Measurements from ENCODE around the gene WFDC9. TPM values are rescaled to one million over a fixed set of nuclear protein-coding genes. Genes with fewer than 3 reads are reported as not detected.
"Not testable (repeated sequence)": the region's sequence is repeated elsewhere in the genome, so short reads cannot be mapped to it uniquely, and the experiment has no call there.

WFDC9 gene
- polyA plus RNA-seq (ENCODE audit: insufficient read length) = not detected

DNA sequence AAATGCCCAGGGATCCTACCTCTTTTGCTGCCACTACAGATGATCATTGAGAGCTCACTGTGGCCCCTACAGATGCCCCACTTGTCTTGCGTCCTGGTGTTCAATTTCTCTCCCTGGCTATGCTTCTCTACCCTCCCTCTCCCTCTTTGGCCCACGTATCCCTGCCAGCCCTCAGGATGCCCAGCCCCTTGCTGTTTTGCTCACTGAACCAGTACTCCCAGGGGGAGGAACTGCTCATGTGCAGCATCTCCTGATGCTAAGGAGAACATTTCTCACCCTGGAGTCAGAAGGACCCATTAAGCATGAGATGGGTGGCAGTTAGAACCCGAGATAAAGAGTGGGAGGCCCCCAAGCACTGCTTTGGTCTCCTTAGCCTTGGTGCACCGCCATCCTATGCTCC, at the start of gene WFDC9:
Gene WFDC9, minus strand, starts transcription at position 101 of the 400 bp plus-strand sequence. CDS start 21,103 bp downstream, outside the sequence.
- DNase-seq = no peak

- DNase-seq = no peak
These were observed 48.6 kb upstream of the WFDC9 start for GRCh38 chr20:45679650-45680049.

- DNase-seq = no peak
These were observed 41.7 kb upstream of the WFDC9 start for GRCh38 chr20:45672765-45673164.

DNA sequence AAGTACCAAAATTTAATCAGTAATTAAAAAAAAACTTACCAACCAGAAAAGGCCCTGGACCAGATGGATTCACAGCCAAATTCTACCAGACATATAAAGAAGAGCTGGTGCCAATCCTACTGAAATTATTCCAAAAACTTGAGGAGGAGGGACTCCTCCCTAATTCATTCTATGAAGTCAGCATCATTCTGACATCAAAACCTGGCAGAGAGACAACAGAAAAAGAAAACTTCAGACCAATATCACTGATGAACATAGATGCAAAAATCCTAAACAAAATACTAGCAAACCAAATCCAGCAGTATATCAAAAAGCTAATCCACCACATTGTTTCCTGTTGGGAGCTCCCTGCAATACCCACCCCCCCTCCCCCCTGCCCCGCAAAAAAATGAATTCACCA, 39.1 kb upstream of the WFDC9 start, which contains the start of gene WFDC11:
Gene WFDC11, minus strand, starts transcription at position 101 of the 400 bp plus-strand sequence. CDS start 19,639 bp downstream, outside the sequence.
- no peak for DNase-seq

- DNase-seq = not testable (repeated sequence)
These were observed 26.0 kb upstream of the WFDC9 start for GRCh38 chr20:45657038-45657437.

- DNase-seq = not testable (repeated sequence)
These were observed 20.6 kb upstream of the WFDC9 start for GRCh38 chr20:45651726-45652125.

GRCh38 chr20:45649312-45649863, 18.3 kb upstream of the WFDC9 start:
- DNase-seq = no peak

- no peak for DNase-seq
These were observed 16.5 kb upstream of the WFDC9 start for GRCh38 chr20:45647441-45648050.

DNA sequence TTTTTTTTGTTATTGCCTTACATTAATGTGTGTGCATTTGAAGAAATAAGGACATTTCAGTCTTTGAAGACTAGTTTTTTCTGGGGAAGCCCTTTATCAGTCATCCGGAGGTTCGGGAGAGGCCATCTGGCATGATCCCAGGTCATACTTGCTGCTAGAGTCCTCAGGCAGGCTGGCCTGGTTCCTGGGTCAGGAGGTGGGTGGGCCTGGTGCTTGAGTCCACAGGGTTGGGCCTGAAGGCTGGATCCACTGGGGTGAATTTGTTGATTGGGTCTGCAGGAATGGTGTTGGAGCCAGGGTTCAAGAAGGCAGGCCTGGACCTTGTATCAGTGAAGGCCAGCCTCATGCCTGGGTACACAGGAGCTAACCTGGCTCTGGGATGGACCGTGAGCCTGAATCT, 15.8 kb upstream of the WFDC9 start:
- DNase-seq = no peak

DNA sequence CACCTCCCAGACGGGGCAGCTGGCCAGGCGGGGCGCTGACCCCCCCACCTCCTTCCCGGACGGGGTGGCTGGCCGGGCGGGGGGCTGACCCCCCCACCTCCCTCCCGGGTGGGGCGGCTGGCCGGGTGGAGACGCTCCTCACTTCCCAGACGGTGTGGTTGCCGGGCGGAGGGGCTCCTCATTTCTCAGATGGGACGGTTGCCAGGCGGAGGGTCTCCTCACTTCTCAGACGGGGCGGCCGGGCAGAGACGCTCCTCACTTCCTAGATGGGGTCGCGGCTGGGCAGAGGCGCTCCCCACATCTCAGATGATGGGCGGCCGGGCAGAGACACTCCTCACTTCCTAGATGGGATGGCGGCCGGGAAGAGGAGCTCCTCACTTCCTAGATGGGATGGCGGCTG, 14.8 kb upstream of the WFDC9 start:
- DNase-seq = not testable (repeated sequence)

DNA sequence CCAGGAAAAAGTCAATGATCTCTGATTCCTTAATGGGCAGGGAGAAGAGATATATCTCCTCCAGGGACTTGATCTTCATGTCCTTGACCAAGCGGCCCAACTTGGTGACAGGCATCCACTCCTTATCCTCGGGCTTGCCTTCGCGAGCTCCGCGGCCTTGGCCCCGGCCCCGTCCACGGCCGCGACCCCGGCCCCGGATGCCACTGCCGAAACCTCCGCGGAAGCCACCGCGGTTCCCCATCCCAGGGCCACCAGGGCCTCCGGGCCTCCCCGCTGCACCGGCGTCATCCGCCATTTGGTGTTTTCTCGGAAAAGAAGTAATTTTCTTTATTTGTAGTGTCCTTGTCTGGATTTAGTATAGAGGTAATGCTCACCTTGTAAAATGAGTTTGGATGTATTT, 10.0 kb upstream of the WFDC9 start:
- not testable (repeated sequence) for DNase-seq

GRCh38 chr20:45639687-45640086, 8.6 kb upstream of the WFDC9 start:
- no peak for DNase-seq

DNA sequence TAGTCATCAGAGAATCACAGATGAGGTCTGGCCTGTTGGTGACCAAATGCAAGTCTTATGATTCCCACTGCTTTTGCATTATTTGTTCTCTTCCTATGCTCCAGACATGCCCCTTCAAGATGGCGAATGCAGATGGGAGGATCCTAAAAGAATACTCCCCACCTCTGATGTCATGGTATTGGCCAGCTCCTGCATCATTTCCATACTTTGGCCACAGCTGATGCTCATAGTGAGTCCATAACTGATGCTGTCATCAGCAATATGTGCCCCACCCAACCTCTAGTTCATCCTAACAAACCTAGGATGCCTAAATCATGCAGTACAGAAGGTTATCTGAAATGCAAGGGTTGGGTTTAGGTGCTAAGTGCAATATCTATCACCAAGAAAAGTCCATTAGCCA, 5.4 kb upstream of the WFDC9 start:
- no peak for DNase-seq

DNA sequence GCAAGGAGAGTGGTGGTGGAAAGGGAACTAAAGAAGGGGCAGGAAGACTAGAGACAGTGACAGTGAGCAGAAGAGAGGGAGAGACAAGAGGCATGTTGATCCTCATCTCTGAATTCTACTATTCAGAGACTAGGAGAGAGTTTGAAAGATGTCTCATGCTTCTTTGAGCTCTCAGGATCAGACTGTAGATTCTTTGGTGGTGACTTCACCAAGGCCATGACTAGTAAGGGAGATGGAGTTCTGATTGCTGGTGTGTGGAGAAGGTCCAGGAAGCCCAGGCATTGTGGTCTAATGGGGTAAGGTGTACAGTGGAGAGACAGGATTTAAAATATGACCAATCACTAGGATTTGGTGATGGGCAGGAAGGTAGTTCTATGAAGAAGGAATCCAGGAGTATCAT, 713 bp downstream of the WFDC9 start:
- DNase-seq = no peak

- peak; percentile 6 for DNase-seq
These were observed 1.5 kb downstream of the WFDC9 start, which contains the start of gene WFDC10A for GRCh38 chr20:45629496-45630100. WFDC10A (plus strand) TSS chr20:45629739; CDS start chr20:45629814, 75 bp downstream.

- no peak for DNase-seq
These were observed 4.5 kb downstream of the WFDC9 start for GRCh38 chr20:45626540-45626939.

- DNase-seq = no peak
These were observed 9.5 kb downstream of the WFDC9 start for GRCh38 chr20:45621593-45621992.

- DNase-seq = no peak
These were observed 13.5 kb downstream of the WFDC9 start for GRCh38 chr20:45617591-45617990.

GRCh38 chr20:45612314-45612713, 18.8 kb downstream of the WFDC9 start:
- DNase-seq = no peak

- DNase-seq = no peak
These were observed 20.0 kb downstream of the WFDC9 start for GRCh38 chr20:45611054-45611453.

- no peak for DNase-seq
These were observed 23.3 kb downstream of the WFDC9 start for GRCh38 chr20:45607810-45608209.

DNA sequence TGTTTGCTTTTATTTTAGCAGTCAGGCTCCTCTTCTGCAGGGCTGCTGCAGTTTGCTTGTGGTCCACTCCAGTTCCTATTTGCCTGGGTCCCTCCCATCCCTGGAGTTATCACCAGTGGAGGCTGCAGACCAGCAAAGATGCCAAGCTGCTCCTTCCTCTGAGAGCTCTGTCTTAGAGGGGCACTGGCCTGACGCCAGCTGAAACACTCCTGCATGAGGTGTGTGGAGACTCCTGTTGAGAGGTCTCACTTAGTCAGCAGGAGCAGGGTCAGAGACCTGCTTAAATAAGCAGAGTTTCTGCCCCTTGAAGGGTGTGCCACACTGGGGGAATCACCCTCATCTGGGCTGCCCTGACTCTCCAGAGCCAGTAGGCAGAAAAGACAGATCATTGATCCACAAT, 35.8 kb downstream of the WFDC9 start:
- DNase-seq = no peak

- DNase-seq = no peak
These were observed 37.6 kb downstream of the WFDC9 start for GRCh38 chr20:45593498-45593897.
